ENCODE results near the gene UNC93A.
"Not testable (repeated sequence)": the region's sequence is repeated elsewhere in the genome, so short reads cannot be mapped to it uniquely, and the experiment has no call there.

Gene UNC93A

GRCh38 chr6:167270499-167271311 is 20.4 kb upstream of the UNC93A start:
- DNase-seq (ENCODE audit: low read depth) = no peak

GRCh38 chr6:167272151-167272550 is 19.0 kb upstream of the UNC93A start:
- DNase-seq (ENCODE audit: low read depth) = no peak

- no peak for DNase-seq (ENCODE audit: low read depth)
Measured at GRCh38 chr6:167272696-167273379, 18.3 kb upstream of the UNC93A start.

- no peak for DNase-seq (ENCODE audit: low read depth)
Measured at GRCh38 chr6:167274270-167274669, 16.8 kb upstream of the UNC93A start.

- DNase-seq (ENCODE audit: low read depth) = no peak
Measured at GRCh38 chr6:167275001-167275400, 16.1 kb upstream of the UNC93A start.

- DNase-seq (ENCODE audit: low read depth) = no peak
Measured at GRCh38 chr6:167275436-167275835, 15.7 kb upstream of the UNC93A start.

GRCh38 chr6:167276772-167277533 is 14.2 kb upstream of the UNC93A start:
- no peak for DNase-seq (ENCODE audit: low read depth)

GRCh38 chr6:167278173-167278940 is 12.8 kb upstream of the UNC93A start:
- not testable (repeated sequence) for DNase-seq (ENCODE audit: low read depth)

- DNase-seq (ENCODE audit: low read depth) = no peak
Measured at GRCh38 chr6:167279766-167280446, 11.2 kb upstream of the UNC93A start.

- not testable (repeated sequence) for DNase-seq (ENCODE audit: low read depth)
Measured at GRCh38 chr6:167280466-167280865, 10.6 kb upstream of the UNC93A start.

- DNase-seq (ENCODE audit: low read depth) = no peak
Measured at GRCh38 chr6:167282165-167282564, 8.9 kb upstream of the UNC93A start.

- DNase-seq (ENCODE audit: low read depth) = not testable (repeated sequence)
Measured at GRCh38 chr6:167284565-167284964, 6.5 kb upstream of the UNC93A start.

- DNase-seq (ENCODE audit: low read depth) = no peak
Measured at GRCh38 chr6:167285077-167285770, 5.9 kb upstream of the UNC93A start.

- DNase-seq (ENCODE audit: low read depth) = no peak
Measured at GRCh38 chr6:167287513-167288048, 3.5 kb upstream of the UNC93A start.

- not testable (repeated sequence) for DNase-seq (ENCODE audit: low read depth)
Measured at GRCh38 chr6:167288591-167289225, 2.4 kb upstream of the UNC93A start.

GRCh38 chr6:167289291-167289690 is 1.8 kb upstream of the UNC93A start:
- DNase-seq (ENCODE audit: low read depth) = not testable (repeated sequence)

GRCh38 chr6:167291623-167292300 is 647 bp downstream of the UNC93A start:
- no peak for DNase-seq (ENCODE audit: low read depth)

- DNase-seq (ENCODE audit: low read depth) = no peak
Measured at GRCh38 chr6:167292301-167293087, 1.4 kb downstream of the UNC93A start.
